ENCODE results near the gene MAFB. TPM values are rescaled to one million over a fixed set of nuclear protein-coding genes. Genes with fewer than 3 reads are reported as not detected.
A peak's percentile ranks its signal among the peaks of the same experiment; 100 is the strongest.

The MAFB gene
- polyA plus RNA-seq, 3 donors, result 113 to 161 (median 134) TPM

- Histone ChIP-seq H3K79me2 (ENCODE audit: insufficient read depth, low read length) (peaks cover 37% of the 10 kb centered on the region), H3K9me3 (replicated peaks in 1 of 2; ENCODE audit: control insufficient read depth in 1 of 2, insufficient read depth in 1 of 2, low read length in 2 of 2) (peaks cover 7 to 22% of the 10 kb centered on the region in 2 donors), H3K4me2 (replicated peaks; ENCODE audit: extremely low read depth, low read length, poor library complexity, severe bottlenecking) (peak overlapping the region; percentile 94), H3K27ac (ENCODE audit: low read depth in 1 of 2, low read length in 2 of 2) (peak overlapping the region; percentile 69 to 84), H3K9ac (ENCODE audit: insufficient read depth, low read length, poor library complexity, severe bottlenecking) (peak overlapping the region; percentile 89), H2AFZ (ENCODE audit: insufficient read depth, low read depth, low read length, poor library complexity, severe bottlenecking) (no peak overlapping the region), H4K20me1 (ENCODE audit: insufficient read depth, low read length) (peaks cover 64% of the 10 kb centered on the region), H3K36me3 (replicated peaks in 1 of 2; ENCODE audit: control insufficient read depth in 1 of 2, insufficient read depth in 2 of 2, low read length in 2 of 2) (peaks cover 5 to 31% of the 10 kb centered on the region in 2 donors), H3K4me1 (ENCODE audit: control insufficient read depth in 1 of 2, insufficient read depth in 2 of 2, low read length in 2 of 2) (peaks cover 51 to 72% of the 10 kb centered on the region in 2 donors), H3K27me3 (ENCODE audit: control insufficient read depth in 2 of 2, insufficient read depth in 2 of 2, low read length in 2 of 2) (peaks cover 45 to 69% of the 10 kb centered on the region in 2 donors), H3K4me3 (replicated peaks in 1 of 3; ENCODE audit: low read depth in 2 of 3, low read length in 3 of 3) (peak overlapping the region; percentile 93 to 99 (median 97))
- peak in 2 of 3 donors; percentile 26 to 33 for DNase-seq
- intact Hi-C loops (cut with micrococcal nuclease), result loop anchor here (2.0 to 10.0 kb wide), 8 partner anchors 114 to 366 kb away; no protein-coding TSS in a partner anchor
- Mint-ChIP-seq H3K36me3 (peaks cover 55 to 56% of the 10 kb centered on the region in 2 donors), H3K27me3 (ENCODE audit: low read depth in 3 of 3) (peaks cover 71 to 81% (median 75%) of the 10 kb centered on the region in 3 donors), H3K9me3 (peaks cover 0 to 66% (median 45%) of the 10 kb centered on the region in 7 donors), H3K4me1 (peaks cover 64% of the 10 kb centered on the region), H3K27ac (peak overlapping the region; percentile 76 to 97 (median 92)), H3K4me3 (peak overlapping the region; percentile 99 to 100)
- WGBS (ENCODE audit: insufficient coverage), result 4% methylated on average over 119 of the region's 120 CpGs
- no peak for TF ChIP-seq CTCF (IDR thresholded peaks at IDR 0.05)
These were observed 622 bp downstream of the MAFB start for GRCh38 chr20:40688129-40689099.

- H3K9ac ChIP-seq (ENCODE audit: insufficient read depth, low read length, poor library complexity, severe bottlenecking), result peak overlapping the region; percentile 89
- TF ChIP-seq CTCF (IDR thresholded peaks at IDR 0.05), result no peak
- H3K4me1 Mint-ChIP-seq, result peaks cover 63% of the 10 kb centered on the region
- 3% methylated on average over 58 of the region's 62 CpGs for WGBS (ENCODE audit: insufficient coverage)
- H2AFZ ChIP-seq (ENCODE audit: insufficient read depth, low read depth, low read length, poor library complexity, severe bottlenecking), result no peak overlapping the region
- H3K27ac Mint-ChIP-seq, result peak overlapping the region in 6 of 7 donors; percentile 42 to 97 (median 89)
- H3K36me3 Mint-ChIP-seq, result peaks cover 56 to 60% of the 10 kb centered on the region in 2 donors
- peaks cover 7 to 13% of the 10 kb centered on the region in 2 donors for H3K9me3 ChIP-seq (replicated peaks in 1 of 2; ENCODE audit: control insufficient read depth in 1 of 2, insufficient read depth in 1 of 2, low read length in 2 of 2)
- intact Hi-C loops (cut with micrococcal nuclease), result loop anchor here (2.0 to 10.0 kb wide), 8 partner anchors 113 to 365 kb away; no protein-coding TSS in a partner anchor
- DNase-seq, result peak; percentile 38 to 42 (median 41)
- peak overlapping the region; percentile 49 to 84 for H3K27ac ChIP-seq (ENCODE audit: low read depth in 1 of 2, low read length in 2 of 2)
- H4K20me1 ChIP-seq (ENCODE audit: insufficient read depth, low read length), result peaks cover 72% of the 10 kb centered on the region
- H3K36me3 ChIP-seq (replicated peaks in 1 of 2; ENCODE audit: control insufficient read depth in 1 of 2, insufficient read depth in 2 of 2, low read length in 2 of 2), result peaks cover 5 to 31% of the 10 kb centered on the region in 2 donors
- peaks cover 37% of the 10 kb centered on the region for H3K79me2 ChIP-seq (ENCODE audit: insufficient read depth, low read length)
- H3K9me3 Mint-ChIP-seq, result peaks cover 0 to 66% (median 47%) of the 10 kb centered on the region in 7 donors
- peaks cover 37 to 69% of the 10 kb centered on the region in 2 donors for H3K27me3 ChIP-seq (ENCODE audit: control insufficient read depth in 2 of 2, insufficient read depth in 2 of 2, low read length in 2 of 2)
- H3K4me3 ChIP-seq (replicated peaks in 1 of 3; ENCODE audit: low read depth in 2 of 3, low read length in 3 of 3), result peak overlapping the region; percentile 93 to 99 (median 97)
- H3K4me1 ChIP-seq (ENCODE audit: control insufficient read depth in 1 of 2, insufficient read depth in 2 of 2, low read length in 2 of 2), result peaks cover 59 to 77% of the 10 kb centered on the region in 2 donors
- peak overlapping the region; percentile 94 for H3K4me2 ChIP-seq (replicated peaks; ENCODE audit: extremely low read depth, low read length, poor library complexity, severe bottlenecking)
- H3K27me3 Mint-ChIP-seq (ENCODE audit: low read depth in 3 of 3), result peaks cover 71 to 81% (median 75%) of the 10 kb centered on the region in 3 donors
- peak overlapping the region; percentile 99 to 100 for H3K4me3 Mint-ChIP-seq
These were observed 1.5 kb downstream of the MAFB start for GRCh38 chr20:40687384-40688128.

Measured in CD14-positive monocyte (primary cell).